COLO829 (cell line): ENCODE measurements around the gene SMPD1.

Experiments
- DNase-seq: peaks from one replicate; pipeline ENCODE4 v3.0.0; 2012; ENCODE audit warnings: low spot score

Gene SMPD1

DNA sequence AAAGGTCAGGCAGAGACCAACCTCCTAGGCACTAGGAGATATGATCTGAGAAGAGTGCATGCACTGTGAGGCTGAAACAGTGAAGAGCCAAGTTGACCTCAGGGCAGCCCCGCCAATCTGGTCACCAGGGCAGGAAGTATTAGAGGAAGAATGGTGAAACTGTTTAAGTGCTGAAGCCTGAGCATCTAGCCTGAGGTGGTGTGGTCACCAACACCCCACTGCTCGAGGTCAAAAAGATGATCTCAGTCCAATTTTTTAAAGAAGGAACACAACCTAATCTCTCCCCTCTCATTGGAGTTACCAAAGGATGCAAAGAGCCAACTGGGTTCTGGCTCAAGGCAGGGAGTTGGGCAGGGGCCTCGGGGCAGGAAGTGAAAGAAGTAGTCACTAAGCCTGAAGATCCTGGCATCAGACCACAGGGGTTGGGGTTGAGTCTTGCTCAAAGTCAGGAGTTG, 24.6 kb downstream of the SMPD1 start:
- no peak for DNase-seq

DNA sequence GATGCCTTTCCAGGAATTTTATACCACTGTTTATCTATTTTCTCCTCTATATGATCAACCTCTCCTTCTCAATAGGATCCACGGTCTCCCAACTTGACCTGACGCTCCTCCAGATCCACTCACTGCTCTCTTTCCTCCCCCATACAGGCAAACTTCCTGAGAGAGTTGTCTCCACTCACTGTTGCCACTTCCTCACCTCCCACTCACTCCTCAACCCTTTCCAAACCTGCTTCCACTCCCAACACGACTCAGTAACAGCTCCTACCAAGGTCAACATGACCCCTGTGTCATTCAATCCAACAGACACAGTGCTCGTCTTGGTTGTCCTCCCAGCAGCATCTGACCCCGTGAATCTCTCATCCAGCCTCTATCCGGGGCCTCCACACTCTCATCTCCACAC, 25.5 kb downstream of the SMPD1 start:
- no peak for DNase-seq

DNA sequence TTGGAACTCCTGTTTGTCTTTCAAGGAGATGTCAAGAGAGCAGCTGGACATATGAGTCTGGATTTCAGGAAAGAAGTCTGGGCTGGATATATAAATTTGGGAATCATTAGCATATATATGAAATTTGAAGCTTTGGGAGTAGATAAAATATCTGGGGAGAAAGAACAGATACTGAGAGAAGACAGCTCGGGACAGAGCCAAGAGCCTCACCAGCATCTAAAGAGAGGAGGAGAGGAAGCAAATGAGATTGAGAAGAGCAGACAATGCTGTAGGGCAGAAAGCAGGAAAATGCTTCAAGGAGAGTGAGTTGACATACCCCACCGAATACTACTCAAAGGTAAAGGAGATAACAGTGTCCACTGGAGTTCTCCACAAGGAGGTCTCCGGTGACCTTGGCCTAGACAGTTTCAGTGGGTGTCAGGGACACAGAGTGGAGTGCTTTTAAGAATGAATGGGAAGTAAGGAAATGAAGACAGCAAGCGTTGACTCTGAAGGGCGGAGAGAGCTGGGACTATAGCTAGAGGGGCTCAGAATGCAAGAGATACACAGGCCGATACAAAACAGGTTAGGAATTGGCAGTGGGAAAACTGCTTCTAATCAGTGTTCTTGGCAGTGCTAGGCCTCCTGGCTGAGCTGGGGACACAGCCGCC, 27.8 kb downstream of the SMPD1 start:
- no peak for DNase-seq

DNA sequence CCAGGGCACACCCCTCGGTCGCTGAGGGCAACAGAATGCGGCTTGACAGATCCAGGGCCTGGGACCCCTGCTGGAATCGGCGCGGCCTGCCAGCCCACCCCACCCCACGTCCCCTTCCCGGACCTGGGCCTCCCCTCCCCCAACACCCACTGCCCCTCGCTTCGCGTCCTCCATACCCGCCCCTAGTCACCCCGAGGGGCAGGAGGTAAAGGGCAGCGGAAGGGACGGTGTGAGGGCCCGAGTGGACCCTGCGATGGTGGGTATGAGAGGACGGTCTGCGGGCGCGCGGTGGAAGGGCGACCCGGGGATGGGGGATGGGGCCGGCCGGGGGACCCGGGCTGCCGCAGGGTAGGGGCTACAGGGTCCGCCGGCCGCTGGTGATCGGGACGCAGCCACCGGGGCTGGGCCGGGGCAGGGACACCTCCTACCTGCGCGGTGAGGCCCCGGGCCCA, 28.3 kb downstream of the SMPD1 start:
- DNase-seq = no peak

DNA sequence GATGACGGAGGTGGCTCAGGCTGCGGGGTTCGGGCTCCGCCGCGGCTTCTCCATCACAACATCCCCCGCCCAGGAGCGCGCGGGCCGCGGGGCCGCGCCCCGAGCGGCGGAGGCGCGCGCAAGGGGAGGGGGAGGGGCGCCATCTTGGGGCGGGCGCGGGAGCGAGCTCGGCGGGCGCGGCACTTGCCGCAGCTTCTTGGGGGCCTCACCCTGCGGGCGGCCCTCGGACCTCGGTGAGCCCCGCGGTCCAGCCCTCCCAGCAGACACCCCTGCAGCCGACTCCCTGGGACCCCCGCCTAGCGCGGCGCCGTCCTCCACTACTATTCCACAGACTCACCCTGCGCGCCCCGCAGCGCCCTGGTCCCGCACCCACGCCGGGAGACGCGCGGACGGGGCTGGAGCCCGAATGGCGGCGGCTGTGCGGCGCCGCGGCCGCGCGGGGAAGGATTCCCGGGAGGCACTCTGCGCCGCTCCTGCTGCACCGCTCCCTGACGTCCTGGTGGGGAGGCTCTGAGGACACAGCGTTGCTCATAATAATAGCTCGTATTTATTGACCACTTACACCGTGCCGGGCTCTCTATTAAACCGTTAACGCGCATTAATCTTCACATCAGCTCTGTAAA, 28.8 kb downstream of the SMPD1 start, which contains the start of gene APBB1:
Gene APBB1, minus strand, starts transcription at position 86 of the 623 bp plus-strand sequence. CDS start 7,747 bp downstream, outside the sequence.
- peak; percentile 40 for DNase-seq

DNA sequence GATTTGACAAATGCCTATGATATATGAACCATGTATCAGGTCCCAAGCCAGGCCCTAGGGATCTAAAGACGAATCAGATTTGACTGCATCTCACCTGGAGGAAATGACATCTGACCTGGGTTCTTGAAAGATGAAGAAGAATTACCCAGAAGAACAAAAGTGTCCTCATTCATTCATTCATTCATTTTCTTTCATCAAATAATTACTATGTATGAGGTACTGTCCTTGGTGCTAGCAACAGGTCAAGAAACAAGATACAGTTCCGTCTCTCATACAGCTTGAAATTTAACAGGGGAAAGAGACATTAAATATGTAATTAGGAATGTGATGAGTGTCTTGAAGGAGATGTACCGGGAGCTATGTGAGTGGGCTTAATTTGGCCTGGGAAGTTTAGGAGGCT, 30.4 kb downstream of the SMPD1 start:
- DNase-seq = no peak

DNA sequence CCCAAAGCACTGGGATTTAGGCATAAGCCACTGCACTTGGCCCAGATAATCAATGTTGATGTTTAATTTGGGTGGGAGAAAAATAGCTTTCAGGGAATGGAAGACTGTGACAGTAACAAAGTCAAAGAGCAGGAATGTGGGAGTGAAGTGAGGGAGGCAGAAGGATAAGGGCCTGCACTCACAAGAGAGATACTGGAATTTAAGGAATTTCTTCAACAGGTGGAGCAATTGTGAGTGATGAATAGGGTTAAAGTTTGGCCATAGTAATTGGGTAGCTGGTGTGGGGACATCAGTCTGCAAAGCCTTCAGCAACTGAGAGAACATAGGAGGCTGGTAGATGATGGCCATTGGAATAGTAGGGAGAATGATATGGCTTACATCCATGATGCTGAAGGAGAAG, 37.2 kb downstream of the SMPD1 start:
- no peak for DNase-seq

DNA sequence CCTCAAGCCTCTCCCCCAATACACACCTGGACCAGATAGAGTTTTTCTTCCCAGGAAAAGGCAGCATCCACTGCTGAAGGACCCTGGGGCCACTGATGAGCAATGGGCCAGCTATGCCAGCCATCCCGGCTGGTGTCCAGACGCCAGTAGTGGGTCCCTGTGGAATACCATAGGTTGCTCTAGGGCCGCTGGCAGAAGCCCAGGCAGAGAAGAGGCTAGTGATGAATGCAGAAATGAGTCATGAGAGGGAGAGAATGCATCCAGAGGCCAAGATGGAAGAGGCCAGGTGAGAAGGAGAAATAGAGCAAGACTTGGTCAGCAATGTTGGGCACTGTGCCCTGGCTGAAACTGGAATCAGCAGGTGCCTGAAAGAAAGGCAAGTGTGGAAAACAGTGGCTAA, 41.6 kb downstream of the SMPD1 start:
- DNase-seq = peak; percentile 31

DNA sequence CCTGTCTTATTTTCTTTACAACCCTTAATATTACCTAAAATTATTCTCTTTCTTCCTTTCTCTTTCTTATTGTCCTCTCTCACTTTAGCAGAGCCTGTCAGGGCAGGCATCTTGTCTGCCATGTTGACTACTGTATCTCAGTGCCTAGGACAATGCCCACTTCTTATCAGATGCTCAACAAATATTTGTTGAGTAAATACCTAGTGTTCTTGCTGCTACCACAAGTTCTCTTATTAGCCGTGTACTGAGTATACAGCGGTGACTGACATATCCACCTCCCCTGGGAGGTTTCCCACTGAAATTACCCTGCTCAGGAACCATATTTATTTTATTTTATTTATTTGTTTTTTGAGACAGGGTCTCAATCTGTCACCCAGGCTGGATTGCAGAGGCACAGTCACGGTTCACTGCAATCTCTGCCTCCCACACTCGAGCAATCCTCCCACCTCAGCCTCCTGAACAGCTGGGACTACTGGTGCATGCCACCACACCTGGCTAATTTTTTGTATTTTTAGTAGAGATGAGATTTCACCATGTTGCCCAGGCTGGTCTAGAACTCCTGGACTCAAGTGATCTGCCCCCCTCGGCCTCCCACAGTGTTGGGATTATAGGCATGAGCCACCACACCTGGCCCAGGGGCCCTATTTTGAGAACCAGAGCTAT, 43.9 kb downstream of the SMPD1 start:
- DNase-seq = no peak

DNA sequence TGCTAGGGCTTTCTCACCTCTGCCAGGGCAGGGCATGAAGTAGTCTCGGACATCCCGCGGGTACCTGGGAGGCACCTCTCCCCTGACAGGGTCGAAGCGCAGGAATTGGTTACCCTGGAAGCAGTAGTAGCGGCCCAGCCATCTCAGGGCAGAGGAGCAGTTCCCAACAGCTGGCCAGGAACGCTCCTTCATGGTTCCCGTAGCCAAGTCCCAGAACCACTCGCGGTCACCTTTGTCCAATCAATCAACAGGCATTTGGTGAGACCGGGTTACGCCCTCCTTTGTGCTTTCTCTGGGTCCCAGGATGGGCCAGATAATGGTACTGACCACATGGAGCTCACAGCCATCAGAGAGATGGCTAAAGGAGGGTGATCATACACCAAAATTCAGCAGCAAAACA, 47.1 kb downstream of the SMPD1 start:
- DNase-seq = no peak

DNA sequence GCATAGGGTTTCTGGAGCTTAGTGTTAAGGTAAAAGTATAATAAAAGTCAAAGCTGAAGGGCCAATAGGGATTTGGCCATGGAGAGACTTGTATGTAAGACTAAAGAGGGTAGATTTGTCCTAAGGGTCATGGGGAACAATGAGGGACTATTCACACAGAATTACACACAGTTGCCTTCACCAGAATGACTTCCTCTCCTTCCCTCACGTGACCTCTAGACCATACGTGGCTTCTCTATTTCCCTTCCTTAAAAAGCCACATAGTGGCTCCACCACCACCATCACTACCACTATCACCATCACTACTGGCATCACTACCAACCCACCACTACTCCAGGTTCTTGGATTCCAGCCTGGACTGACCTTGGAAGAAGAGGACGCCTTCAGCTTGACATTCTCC, 47.7 kb downstream of the SMPD1 start:
- DNase-seq = peak; percentile 50

DNA sequence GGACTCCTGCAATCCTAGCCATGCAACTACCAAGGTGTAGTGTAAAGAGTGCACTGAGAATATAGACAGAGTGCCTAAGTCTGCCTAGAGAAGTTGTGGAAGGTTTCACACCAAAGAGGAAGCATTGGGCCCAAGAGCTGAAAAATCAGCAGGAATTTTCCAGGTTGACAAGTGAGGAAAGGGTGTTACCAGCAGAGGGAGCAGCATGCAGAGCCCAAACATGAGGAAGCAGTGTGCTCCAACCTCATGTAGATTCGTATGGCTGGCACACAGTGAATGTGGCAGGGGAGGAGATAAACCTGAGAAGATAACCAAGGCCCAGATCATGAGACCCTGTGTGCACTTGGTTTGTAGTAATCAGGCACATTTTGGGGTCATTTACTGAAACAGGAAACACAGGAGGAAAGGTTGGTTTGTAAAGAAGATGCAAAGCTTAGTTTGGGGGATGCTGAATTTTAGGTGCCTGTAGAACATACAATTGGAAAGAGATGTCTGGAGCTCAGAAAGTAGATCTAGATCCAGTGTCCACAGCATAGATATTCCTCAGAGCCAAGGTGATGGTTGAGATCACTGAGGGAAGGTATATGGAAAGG, 48.8 kb downstream of the SMPD1 start:
- DNase-seq = peak; percentile 50

DNA sequence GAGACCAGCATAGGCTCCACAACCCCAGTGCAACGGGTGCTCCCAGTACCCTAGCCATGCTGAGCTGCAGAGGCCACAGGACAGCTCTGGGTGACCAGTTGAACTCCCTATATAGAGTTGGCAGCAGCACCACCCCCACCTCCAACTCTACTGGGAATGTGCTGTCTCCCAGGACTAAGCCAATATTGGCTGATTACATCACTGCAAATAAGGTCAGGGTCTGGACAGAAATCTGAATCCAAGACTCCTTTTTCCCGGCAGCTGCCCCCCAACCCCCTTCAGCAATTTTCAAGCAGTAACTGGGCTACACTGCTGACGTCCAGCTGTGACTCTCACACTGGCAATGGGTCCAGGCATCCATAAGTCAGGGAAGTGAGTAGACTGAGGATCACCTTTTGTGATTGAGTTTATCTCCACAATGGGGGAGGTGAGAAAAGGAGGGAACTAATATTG, 50.7 kb downstream of the SMPD1 start, which contains the start of gene HPX:
Gene HPX, minus strand, starts transcription at position 82 of the 453 bp plus-strand sequence. Its CDS starts 24 bp downstream, at position 58.
- no peak for DNase-seq

DNA sequence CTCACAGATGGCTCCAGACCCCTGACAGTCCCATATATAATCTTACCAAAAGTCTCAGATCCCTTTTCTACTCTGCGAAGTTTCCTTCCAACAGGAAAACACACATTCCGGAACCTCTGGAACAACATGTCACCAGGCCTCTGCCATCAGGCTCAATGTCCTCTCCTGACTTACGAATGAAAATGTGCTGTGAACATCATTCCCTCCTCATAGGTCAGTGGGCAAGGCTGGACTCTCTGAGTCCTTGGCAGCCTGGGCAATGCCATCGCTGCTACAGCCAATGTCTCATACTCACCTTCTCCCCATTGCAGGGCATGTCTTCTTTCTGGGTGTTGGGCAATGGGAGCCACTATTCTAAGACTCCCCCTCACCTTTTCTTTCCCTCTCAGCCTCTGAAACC, 52.2 kb downstream of the SMPD1 start:
- no peak for DNase-seq

DNA sequence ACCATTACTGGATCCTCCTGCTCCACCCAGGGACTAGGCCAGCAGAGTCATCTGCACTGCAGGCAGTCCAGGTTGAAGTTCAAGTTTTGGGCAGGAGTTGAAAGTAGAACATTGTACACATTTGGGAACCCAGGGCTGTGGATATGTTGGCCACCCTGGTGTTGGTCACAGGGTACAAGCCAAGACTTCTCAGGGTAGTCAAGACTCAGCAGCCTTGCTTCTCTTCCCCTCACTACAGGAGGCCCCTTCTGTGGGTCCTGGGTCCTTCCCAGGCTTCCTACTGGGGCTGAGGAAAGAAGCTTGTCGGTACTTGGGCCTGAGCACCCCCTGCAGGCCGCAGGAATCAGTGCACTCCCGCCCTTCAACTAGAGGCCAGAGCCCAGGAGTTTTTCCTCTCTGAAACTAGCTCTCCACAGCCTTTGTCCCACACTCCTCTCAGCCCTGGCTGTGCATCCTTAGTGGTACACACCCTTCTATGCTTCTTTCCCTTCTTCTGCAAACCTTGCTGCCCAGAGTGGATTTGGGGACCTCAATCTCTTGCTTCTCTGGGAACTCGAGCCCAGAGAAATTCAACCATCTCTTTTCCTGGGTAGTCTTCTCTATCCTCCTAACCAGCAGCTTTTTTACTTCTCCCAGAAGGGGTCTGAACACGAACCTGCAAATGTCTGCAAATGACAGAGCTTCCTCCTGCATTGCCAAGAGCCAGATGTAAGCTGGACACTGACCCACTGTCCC, 53.2 kb downstream of the SMPD1 start:
- DNase-seq = peak; percentile 75
